ENCODE data around the gene GLRX.
"Not testable (repeated sequence)": the region's sequence is repeated elsewhere in the genome, so short reads cannot be mapped to it uniquely, and the experiment has no call there.

DNA sequence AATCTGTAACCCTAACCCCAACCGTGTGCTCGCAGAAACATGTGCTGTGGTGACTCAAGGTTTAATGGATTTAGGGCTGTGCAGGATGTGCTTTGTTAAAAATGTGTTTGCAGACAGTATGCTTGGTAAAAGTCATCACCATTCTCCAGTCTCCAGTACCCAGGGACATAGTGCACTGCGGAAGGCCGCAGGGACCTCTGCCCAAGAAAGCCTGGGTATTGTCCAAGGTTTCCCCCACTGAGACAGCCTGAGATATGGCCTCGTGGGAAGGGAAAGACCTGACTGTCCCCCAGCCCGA, 11.5 kb downstream of the GLRX start:
- not testable (repeated sequence) for TF ChIP-seq CTCF (IDR thresholded peaks at IDR 0.05; ENCODE audit: insufficient read depth, low read length, poor library complexity, severe bottlenecking); EZH2phosphoT487 (conservative IDR thresholded peaks at IDR 0.05; ENCODE audit: low read length)
